COLO829 (cell line): Measurements from ENCODE around the gene CHMP4A.
A peak's percentile ranks its signal among the peaks of the same experiment; 100 is the strongest.

Experiments used
- DNase-seq: peaks from one replicate; pipeline ENCODE4 v3.0.0; 2012; ENCODE audit warnings: low spot score

Gene CHMP4A

DNA sequence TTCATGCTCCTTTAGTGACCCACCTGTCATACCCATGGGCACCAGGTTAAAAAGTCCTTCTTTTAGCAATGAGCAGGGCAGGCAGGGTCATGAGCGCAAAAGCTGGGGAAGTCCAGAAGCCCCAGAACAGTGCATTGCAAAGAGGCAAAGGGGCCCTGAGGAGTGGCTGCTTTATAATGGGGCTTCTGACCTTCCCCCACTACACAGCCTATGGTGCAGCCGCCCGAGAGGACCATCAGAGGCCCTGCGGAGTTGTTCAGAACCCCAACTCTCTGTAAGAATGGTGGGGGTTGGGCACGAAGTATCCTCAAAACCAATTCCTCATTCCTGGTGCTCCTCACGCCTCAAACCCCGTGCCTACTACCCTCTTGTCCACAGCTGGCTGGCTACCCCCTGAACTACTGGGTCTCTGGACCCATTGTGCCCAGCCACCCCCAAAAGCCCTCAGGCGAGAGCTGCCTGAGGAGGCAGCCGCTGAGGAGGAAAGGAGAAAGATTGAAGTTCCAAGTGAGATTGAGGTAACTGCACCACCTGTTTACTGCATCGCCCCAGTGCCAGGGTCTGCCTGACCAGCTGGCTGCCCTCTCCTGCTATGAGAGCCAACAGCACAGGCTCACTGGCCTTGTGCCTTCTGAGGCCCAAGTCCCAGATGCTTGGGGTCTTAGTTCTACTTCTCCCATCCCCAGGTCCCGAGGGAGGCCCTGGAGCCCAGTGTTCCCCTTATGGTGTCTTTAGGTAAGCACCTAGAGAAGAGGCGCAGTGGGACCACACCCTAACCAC, 34.7 kb downstream of the CHMP4A start:
- no peak for DNase-seq

DNA sequence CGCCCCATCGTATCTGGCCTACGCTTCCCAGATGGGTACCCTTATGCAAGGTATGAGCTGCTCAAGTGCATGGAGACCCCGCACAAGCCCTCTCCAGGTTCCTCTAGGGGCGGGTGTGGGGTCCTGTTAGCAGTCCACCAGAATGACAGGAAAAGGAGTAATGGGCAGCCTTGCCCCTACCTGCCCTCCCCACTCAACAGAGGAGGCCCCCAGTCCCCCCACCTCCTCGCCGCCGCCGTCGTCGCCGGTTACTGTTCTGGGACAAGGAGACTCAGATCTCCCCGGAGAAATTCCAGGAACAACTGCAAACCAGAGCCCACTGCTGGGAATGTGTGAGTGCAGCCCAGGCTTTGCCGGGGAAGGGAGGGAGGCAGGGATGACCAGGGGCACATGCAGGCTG, 35.4 kb downstream of the CHMP4A start:
- DNase-seq: no peak

DNA sequence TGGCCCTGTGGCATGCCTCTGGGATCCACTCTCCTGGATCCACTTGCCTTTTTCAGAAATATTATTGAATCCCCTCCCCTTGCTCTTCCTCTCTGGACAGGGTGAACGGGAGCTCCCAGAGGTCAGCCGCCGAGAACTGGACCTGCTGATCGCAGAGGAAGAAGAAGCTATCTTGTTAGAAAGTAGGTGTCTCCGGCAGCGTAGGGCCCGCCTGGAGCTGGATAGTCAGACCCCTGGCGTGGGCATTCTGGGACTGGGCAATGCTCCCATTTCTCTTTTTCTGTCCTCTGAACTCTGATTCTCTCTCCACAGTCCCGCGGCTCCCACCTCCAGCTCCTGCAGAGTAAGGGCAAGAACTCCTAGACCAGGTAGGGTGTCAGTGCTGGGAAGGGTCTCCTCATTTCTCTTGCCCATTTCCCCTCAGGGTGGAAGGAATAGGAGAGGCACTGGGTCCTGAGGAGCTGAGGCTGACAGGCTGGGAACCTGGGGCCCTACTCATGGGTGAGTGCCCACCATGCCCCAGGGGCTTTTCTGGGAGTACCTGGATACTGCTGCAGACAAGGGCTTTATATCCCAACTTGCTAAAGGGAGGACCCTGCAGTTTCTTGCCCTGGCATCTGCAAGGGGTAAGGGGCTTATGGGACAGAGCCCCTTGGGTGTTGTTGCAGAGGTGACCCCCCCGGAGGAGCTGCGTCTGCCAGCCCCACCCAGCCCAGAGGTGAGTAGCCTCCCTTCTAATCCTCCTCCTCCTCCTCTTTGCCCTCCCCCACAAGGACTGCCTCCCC, 36.1 kb downstream of the CHMP4A start:
- no peak for DNase-seq

DNA sequence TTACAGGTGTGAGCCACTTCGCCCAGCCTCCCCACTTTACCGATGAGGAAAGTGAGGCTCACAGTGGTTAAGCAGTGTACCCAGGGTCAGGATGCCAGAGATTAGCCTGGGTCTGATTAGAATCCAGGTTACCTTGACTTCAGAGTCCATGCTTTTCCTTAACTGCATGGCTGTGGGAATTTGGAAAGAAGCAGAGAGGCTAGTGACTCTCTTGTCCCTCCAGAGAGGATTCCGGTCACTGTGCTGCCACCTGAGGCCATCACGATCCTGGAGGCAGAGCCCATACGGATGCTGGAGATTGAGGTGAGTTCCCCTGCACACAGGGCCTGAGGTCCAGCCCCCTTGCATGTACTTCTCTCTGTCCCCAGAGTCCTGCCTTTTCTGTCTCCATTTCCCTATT, 36.7 kb downstream of the CHMP4A start:
- DNase-seq: no peak

DNA sequence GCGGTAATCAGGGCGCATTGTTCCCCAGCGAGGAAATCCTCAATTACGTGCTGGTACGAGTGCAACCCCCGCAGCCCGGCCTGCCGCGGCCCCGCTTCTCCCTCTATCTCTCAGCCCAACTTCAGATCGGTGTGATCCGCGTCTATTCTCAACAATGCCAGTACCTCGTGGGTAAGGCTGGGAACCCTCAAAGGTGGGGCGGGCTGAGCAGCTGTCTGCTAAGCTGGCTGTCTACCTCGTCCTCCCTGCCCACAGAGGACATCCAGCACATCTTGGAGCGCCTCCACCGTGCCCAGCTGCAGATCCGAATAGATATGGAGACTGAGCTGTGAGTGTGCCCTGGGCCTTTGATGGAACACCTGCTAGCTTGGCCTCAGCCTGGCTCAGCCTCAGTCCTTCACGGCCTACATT, 40.4 kb downstream of the CHMP4A start:
- no peak for DNase-seq

DNA sequence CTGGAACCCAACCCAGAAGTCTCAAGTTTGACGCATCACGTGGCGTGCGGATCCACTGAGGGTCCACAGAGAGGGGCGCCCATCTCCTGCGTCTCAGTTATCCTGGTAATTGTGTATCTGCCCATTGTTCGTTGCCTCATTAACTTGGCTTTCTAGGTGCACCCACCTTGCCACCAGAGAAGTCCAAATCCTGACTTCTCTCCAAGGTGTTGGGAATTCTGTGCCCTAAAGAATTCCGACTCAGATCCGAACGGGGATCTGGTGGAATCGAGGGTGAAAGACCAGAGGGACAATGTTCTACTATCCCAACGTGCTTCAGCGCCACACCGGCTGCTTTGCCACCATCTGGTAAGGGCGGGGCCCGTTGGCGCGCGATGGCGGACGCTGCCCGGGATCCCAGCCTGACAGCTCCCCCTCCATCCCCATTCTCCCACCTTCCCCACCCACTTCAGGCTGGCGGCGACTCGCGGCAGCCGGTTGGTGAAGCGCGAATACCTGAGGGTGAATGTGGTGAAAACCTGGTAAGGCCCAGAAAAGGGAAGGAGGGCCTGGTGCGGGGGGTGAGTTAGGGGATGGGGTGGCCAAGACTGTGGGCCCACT, 40.9 kb downstream of the CHMP4A start:
- DNase-seq: no peak

DNA sequence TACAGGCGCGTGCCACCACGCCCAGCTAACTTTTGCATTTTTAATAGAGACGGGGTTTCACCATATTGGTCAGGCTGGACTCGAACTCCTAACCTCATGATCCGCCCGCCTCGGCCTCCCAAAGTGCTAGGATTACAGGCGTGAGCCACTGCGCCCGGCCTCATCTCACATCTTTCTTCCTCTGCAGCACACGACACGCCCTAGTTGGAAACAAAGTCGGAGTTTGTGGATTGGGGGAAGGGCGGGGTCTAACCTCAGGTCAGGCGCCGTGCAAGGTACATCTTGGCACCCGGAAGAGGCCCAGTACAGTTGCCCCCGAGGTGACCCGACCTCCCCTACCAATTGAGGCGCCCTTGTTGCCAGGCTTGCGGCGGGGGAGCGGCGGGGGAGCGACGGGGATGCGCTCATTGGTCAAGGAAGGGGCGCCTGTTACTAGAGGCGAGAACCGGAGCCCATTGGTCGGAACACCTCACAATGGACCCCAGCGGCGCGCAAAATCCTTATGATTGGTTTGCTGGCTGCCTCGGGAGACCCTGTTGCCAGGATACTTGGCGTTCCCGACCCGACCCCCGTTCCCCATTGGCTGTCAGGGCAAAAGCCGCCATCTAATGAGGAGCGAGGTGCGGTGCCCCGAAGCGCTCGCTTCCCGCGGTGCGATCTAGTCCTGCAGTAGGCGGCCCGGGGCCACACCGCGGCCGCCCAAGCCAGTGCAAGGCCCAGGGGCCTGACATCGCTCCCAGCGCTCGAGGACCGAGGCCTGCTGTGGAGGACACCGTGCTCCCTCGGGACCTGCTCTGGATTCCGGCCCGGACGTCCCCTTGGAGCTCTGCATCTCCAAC, 41.6 kb downstream of the CHMP4A start, which contains the start of gene REC8:
REC8 (plus strand) TSS at position 659 of the 839 bp plus-strand sequence. CDS start 473 bp downstream, outside the sequence.
- DNase-seq: no peak

DNA sequence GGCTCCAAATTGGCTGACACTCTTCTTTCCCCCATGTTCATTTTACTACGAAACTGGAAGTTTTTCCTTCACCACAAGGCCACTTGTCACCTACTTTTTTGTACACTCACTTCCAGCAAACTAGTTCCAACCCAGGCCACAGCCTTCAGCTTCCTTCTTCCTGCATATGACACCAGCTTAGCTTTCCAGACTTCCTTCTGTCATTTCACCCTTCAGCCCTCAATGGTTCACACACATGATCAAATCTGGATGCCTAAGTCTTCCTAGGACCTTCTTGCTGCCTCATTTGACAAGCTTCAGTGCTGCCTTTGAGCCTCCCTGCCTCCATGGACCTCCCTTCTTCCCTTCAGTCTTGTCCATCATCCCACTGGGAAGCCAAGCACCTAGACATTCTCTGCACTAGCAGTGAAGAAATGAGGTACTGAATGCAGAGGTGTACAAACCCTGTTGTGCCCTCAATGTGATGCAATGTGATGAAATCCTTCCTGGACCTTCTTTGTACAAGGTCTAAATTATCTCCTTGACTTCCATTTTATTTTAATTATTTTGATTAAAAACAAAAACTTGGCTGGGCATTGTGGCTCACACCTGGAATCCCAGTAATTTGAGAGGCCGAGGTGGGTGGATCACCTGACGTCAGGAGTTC, 45.7 kb downstream of the CHMP4A start:
- no peak for DNase-seq

DNA sequence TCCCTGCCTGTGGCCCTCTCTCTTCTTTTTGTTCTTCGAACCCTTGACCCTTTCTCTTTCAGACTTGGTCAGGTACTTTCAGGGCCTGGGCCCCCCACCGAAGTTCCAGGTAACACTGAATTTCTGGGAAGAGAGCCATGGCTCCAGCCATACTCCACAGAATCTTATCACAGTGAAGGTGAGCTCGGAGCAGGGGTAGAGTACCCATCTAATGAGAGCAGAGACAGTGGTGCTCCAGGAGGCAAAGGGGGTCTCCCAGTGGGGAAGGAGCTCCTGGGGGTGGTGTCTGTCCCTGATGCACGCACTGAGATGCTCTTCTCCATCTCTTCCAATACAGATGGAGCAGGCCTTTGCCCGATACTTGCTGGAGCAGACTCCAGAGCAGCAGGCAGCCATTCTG, 47.5 kb downstream of the CHMP4A start:
- DNase-seq: no peak

DNA sequence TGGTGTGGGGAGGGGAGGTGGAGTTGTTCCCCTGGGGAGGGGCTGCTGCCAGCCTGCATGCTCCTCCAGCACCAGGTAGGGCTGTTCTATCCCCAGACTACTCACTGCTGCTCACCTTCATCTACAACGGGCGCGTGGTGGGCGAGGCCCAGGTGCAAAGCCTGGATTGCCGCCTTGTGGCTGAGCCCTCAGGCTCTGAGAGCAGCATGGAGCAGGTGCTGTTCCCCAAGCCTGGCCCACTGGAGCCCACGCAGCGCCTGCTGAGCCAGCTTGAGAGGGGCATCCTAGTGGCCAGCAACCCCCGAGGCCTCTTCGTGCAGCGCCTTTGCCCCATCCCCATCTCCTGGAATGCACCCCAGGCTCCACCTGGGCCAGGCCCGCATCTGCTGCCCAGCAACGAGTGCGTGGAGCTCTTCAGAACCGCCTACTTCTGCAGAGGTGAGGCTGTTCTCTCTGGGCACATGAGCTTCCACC, 48.7 kb downstream of the CHMP4A start:
- no peak for DNase-seq

DNA sequence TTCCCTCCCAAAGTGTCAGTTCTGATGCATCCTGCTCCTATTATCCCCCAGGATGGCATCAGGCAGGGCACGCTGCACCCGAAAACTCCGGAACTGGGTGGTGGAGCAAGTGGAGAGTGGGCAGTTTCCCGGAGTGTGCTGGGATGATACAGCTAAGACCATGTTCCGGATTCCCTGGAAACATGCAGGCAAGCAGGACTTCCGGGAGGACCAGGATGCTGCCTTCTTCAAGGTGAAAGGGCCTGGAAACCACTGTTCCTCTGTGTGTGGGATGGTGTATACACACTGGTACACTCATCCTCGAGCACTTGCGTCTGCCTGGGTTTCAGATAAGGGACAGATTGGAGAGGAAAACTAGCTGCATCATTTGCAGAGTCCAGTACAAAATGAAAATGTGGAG, 51.2 kb downstream of the CHMP4A start:
- DNase-seq: no peak

DNA sequence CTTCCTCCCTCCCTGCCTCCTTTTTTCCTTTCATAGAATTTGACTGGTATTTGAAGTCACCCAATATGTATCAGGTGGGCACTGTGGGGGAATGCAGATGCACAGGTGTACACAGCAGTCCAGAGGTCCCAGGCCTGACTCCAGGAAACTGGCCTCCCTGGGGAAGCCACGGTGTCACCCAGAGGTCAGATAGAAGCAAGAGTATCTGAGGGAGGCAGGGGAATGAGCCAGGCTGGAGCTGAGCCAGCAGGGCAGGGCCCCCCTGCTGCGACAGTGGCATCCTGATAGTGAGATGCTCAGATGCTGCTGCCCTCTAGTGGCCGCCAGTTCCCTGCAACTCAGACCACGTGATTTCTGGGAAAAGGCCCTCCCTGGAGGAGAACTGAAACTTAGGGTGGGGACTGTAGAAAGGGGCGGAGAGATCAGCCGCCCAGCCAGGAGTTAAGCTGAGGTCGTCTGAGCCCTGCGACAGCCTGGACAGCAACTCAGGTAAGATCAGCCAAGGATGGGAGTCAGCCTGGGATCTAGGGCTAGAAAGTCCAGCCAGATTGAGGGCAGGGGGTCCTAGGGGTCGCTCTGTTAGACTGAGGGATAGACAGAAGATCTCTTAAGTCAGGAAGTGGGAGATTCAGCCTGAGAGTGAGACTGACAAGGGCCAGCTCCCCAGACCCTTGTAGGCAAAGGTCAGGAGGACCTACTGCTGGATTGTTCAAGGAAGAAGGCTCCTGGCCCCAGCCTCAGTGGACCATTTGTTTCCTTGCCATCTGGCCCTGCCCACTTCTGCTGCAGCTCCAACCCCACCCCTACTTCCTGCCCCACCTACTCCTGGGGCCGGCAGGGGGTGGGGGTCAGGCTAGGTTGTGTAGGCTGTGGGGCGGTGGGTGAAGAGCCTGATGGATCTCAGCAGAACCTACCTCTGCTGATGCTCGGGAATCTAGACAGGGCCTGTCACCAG, 52.2 kb downstream of the CHMP4A start, which contains the start of gene IRF9:
IRF9 (plus strand) TSS at position 416 of the 955 bp plus-strand sequence. CDS start 880 bp downstream, outside the sequence.
- DNase-seq: peak; percentile 97

DNA sequence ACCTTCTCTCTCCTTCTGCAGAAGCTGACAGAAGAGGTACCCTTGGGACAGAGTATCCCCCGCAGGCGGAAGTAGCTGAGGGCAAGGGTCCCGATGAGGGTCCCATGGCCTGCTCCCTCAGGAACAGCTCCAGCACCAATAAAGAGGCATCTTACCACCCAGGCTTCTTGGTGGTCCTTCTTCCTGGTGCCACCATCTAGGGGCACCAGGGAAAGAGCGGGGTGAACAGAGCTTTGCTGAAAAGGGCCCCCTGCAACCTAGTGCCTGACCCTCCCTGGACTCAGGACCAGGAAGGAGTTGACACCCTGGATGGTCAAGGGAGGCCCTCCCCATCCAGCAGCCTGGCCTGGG, 52.8 kb downstream of the CHMP4A start:
- no peak for DNase-seq

DNA sequence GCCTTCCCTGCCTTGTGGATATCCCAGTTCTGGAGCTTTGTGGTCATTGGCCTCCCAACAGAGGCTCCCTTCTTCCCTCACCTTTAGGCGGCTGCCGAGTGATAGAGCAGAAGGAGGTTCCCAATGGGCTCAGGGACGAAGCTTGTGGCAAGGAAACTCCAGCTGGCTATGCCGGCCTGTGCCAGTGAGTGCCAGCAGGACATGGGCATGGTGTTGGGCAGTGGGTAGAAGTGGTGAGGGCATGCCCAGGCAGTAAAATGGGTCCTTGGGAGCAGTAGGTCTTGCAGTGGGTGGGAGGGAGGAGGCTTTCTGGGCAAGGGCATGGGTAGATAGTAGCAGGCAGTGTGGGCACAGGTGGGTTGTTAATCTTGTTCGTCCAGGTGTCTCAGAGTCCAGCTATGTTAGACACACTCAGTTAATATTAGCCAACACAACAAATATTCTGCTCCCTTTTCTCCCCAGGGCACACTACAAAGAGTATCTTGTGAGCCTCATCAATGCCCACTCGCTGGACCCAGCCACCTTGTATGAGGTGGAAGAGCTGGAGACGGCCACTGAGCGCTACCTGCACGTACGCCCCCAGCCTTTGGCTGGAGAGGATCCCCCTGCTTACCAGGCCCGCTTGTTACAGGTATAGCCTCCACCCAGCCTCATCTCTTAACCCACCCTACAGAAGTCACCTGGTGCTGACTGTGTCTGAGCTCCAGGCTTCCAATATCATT, 53.4 kb downstream of the CHMP4A start:
- DNase-seq: no peak
